Measurements from ENCODE around the gene DOLPP1.

GRCh38 chr9:129094387-129095169 lies 13.7 kb downstream of the DOLPP1 start:
- TF ChIP-seq CTCF (IDR thresholded peaks at IDR 0.05; ENCODE audit: insufficient read depth, low read length, poor library complexity, severe bottlenecking) (no peak), EZH2phosphoT487 (conservative IDR thresholded peaks at IDR 0.05; ENCODE audit: low read length) (no peak)

Data from SU-DHL-6 (cell line).